Calu3 (cell line): ENCODE results near the gene CMIP. TPM values are rescaled to one million over a fixed set of nuclear protein-coding genes. Genes with fewer than 3 reads are reported as not detected.
A peak's percentile ranks its signal among the peaks of the same experiment; 100 is the strongest.

Source experiments
- BruUV-seq: library from RNA; stranded (reverse); fragments of 400-500 nt; replicated peaks from 2 replicates; lab custom pipeline; 2021; lab: Mats Ljungman, UMichigan
- CTCF ChIA-PET: fragments of 300-600 bp; sonication (Branson Sonifier 250); formaldehyde crosslinking; loops from one replicate; lab custom pipeline; 2022; ENCODE audit warnings: antibody characterized with exemption; lab: Charles Lee
- DNase-seq: peaks from one replicate; pipeline ENCODE4 v3.0.0; 2022
- H3K27ac Mint-ChIP-seq: one replicate; pipeline ENCODE4 v1.8.0; 2022; ENCODE audit warnings: mixed read lengths; ENCODE audit not compliant: unreplicated experiment
- H3K27me3 Mint-ChIP-seq: one replicate; pipeline ENCODE4 v1.8.0; 2022; ENCODE audit warnings: mixed read lengths; ENCODE audit not compliant: unreplicated experiment
- H3K36me3 Mint-ChIP-seq: one replicate; pipeline ENCODE4 v1.8.0; 2022; ENCODE audit warnings: mild to moderate bottlenecking, moderate library complexity, mixed read lengths; ENCODE audit not compliant: insufficient read depth, unreplicated experiment
- H3K4me1 Mint-ChIP-seq: one replicate; pipeline ENCODE4 v1.8.0; 2022; ENCODE audit warnings: mild to moderate bottlenecking, low read depth, mixed read lengths; ENCODE audit not compliant: unreplicated experiment
- H3K4me3 Mint-ChIP-seq: one replicate; pipeline ENCODE4 v1.8.0; 2022; ENCODE audit warnings: mild to moderate bottlenecking, low read depth, moderate library complexity, mixed read lengths; ENCODE audit not compliant: unreplicated experiment
- H3K9me3 Mint-ChIP-seq: one replicate; pipeline ENCODE4 v1.8.0; 2022; ENCODE audit warnings: low read depth, mixed read lengths; ENCODE audit not compliant: unreplicated experiment
- intact Hi-C: fragments of 100-400 bp; cut with micrococcal nuclease; formaldehyde crosslinking; loops from one replicate; pipeline ENCODE4 v1.10.0; 2022; ENCODE audit not compliant: unreplicated experiment
- total RNA-seq: library from RNA; stranded (reverse); gene quantifications from 2 replicates; pipeline ENCODE4 v1.2.3, GENCODE V29; 2022
- TF ChIP-seq, protein P1 (sequence below): fragments of 200-600 bp; IDR thresholded peaks from one replicate; pipeline ENCODE4 v1.8.0; 2022; ENCODE audit warnings: antibody characterized with exemption; ENCODE audit not compliant: unreplicated experiment

CMIP gene
- total RNA-seq, 1 experiment from 2014 or later, result 82.7 TPM

- peaks cover 50% of the 10 kb centered on the region for H3K36me3 Mint-ChIP-seq
- peaks cover 67% of the 10 kb centered on the region for H3K4me1 Mint-ChIP-seq
- TF ChIP-seq, protein P1, sequence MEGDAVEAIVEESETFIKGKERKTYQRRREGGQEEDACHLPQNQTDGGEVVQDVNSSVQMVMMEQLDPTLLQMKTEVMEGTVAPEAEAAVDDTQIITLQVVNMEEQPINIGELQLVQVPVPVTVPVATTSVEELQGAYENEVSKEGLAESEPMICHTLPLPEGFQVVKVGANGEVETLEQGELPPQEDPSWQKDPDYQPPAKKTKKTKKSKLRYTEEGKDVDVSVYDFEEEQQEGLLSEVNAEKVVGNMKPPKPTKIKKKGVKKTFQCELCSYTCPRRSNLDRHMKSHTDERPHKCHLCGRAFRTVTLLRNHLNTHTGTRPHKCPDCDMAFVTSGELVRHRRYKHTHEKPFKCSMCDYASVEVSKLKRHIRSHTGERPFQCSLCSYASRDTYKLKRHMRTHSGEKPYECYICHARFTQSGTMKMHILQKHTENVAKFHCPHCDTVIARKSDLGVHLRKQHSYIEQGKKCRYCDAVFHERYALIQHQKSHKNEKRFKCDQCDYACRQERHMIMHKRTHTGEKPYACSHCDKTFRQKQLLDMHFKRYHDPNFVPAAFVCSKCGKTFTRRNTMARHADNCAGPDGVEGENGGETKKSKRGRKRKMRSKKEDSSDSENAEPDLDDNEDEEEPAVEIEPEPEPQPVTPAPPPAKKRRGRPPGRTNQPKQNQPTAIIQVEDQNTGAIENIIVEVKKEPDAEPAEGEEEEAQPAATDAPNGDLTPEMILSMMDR, result no peak
- H3K27me3 Mint-ChIP-seq, result no peaks in the 10 kb centered on the region
- H3K27ac Mint-ChIP-seq, result peak overlapping the region; percentile 99
- peak overlapping the region; percentile 100 for H3K4me3 Mint-ChIP-seq
- peak; percentile 65 for DNase-seq
- H3K9me3 Mint-ChIP-seq, result no peaks in the 10 kb centered on the region
- CTCF ChIA-PET, result interaction anchor here (0.6 kb wide), 1 partner anchor 20 kb away, joined by 4 read pairs; no protein-coding TSS in a partner anchor
- intact Hi-C loops, result loop anchor here (2.0 to 5.0 kb wide), 3 partner anchors 46 to 141 kb away; no protein-coding TSS in a partner anchor
- TSS peak; percentile 30 for BruUV-seq
Observed at GRCh38 chr16:81445966-81446906, 1.6 kb downstream of the CMIP start.

DNA sequence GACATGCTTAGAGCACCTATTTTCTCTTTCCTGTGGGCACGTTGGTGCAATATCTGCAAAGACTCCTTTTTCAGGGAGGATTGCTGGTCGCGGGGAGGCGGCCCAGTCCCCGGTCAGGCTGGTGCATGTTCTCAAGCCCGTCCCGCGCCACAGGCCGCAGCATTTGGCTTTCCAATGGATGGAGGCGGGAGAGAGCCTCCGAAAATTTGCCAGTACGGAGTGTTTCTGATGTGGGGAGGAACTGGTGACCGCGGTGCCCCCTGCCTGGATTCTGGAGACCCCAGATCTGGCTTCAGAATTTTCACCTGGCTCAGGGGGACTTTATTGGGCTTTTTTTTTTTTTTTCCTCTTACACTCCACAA, 2.3 kb downstream of the CMIP start:
- no peak for DNase-seq
- CTCF ChIA-PET, result no interaction called here
- Mint-ChIP-seq H3K9me3 (no peaks in the 10 kb centered on the region), H3K4me3 (peak overlapping the region; percentile 100), H3K27ac (peak overlapping the region; percentile 99), H3K36me3 (peaks cover 54% of the 10 kb centered on the region), H3K4me1 (peaks cover 67% of the 10 kb centered on the region), H3K27me3 (no peaks in the 10 kb centered on the region)
- intact Hi-C loops, result loop anchor here (2.0 to 5.0 kb wide), 3 partner anchors 45 to 140 kb away; no protein-coding TSS in a partner anchor
- BruUV-seq, result no TSS peak
- TF ChIP-seq, protein P1, result no peak

- CTCF ChIA-PET, result interaction anchor here (0.6 kb wide), 1 partner anchor 267 kb away, joined by 4 read pairs; no protein-coding TSS in a partner anchor
- peak; percentile 67 for DNase-seq
- intact Hi-C loops, result loop anchor here (2.0 to 5.0 kb wide), 4 partner anchors 43 to 139 kb away; no protein-coding TSS in a partner anchor
- Mint-ChIP-seq H3K27ac (peak overlapping the region; percentile 99), H3K4me1 (peaks cover 70% of the 10 kb centered on the region), H3K4me3 (peak overlapping the region; percentile 100), H3K27me3 (no peaks in the 10 kb centered on the region), H3K36me3 (peaks cover 54% of the 10 kb centered on the region), H3K9me3 (no peaks in the 10 kb centered on the region)
- TF ChIP-seq, protein P1, result no peak
- BruUV-seq, result no TSS peak
Observed at GRCh38 chr16:81447383-81448101, 2.9 kb downstream of the CMIP start.
